OCI-LY3 (cell line): Measurements from ENCODE around the gene ISX.

Source experiments
- CTCF ChIP-seq: fragments of 200-600, 300-600 bp; sonication (generic); IDR thresholded peaks from 2 replicates; pipeline ENCODE4 v1.5.1; 2014; ENCODE audit warnings: antibody characterized with exemption, low read length, low read depth
- EZH2phosphoT487 ChIP-seq: fragments of 200-600 bp; shearing (Covaris generic); IDR thresholded peaks from 2 replicates; pipeline ENCODE4 v1.6.1; 2018; ENCODE audit warnings: antibody characterized with exemption, mixed run types, low read depth

DNA sequence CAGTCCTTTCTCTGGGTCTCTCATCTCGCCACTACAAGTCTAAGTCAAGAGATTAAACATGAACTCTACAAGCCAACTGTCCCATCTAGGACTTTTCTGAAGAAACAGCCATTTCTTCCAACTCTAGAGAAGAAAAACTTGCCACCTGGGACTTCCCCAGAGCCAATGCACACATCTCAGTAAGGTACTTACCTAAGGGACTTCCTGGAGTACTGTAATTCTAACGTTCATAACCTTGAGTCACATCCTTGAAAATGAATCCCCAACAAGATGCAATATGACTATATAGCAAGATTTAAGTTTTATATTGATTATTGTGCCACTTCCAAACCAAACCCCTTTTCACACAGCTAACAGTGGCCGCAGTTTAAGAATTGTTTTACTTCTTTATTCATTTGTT is 11.9 kb upstream of the ISX start:
- TF ChIP-seq CTCF (no peak), EZH2phosphoT487 (no peak)
